GM18873 (cell line): Measurements from ENCODE around the gene C7orf57.
"Not testable (repeated sequence)": the region's sequence is repeated elsewhere in the genome, so short reads cannot be mapped to it uniquely, and the experiment has no call there.

Experiments used
- ATAC-seq: cut with Tn5 transposase; IDR thresholded peaks from one replicate; pipeline ENCODE4 v1.9.1; 2021; ENCODE audit warnings: mild to moderate bottlenecking, moderate library complexity, moderate number of reproducible peaks; ENCODE audit not compliant: unreplicated experiment, low FRiP score

The C7orf57 gene

DNA sequence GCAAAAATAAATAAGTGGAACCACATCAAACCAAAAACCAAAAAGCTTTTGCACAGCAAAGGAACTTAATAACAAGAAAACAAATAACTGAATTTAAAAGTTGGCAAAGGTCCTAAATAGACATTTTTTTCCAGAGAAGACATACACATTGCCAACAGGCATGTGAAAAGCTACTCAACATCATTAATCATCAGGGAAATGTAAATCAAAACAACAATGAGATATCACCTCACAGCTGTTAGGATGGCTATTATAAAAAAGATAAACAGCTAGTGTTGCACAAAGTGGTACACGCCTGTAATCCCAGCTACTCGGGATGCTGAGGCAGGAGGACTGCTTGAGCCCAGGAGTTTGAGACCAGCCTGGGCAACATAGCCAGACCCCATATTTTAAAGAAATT, 4.2 kb upstream of the C7orf57 start:
- no peak for ATAC-seq

GRCh38 chr7:48033922-48034321, 1.4 kb upstream of the C7orf57 start:
- ATAC-seq, result no peak

DNA sequence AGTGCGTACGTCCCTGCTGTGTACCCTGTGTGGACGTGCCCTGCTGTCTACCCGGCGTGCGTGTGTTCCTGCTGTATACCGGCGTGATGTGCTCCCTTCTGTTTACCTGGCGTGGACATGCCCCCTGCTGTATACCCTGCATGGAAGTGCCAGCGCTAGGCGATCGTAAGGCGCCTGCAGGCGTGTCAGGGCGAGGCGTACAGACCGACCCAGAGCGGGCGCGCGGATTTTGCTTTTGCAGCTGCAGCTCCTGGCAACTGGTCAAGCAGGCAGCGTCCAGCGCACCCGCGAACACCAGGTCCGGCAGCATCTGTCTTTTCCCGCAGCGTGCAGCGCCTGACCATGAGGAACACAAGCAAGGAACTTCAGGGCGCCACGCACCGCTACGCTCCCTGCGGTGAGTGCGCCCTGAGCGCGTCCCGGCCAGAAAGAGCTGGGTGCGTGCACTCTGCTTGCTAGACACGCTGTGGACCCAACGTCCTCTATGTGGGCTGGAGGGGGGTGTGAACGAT, 680 bp downstream of the C7orf57 start:
- no peak for ATAC-seq

- no peak for ATAC-seq
Observed at GRCh38 chr7:48038815-48039506, 3.6 kb downstream of the C7orf57 start.

DNA sequence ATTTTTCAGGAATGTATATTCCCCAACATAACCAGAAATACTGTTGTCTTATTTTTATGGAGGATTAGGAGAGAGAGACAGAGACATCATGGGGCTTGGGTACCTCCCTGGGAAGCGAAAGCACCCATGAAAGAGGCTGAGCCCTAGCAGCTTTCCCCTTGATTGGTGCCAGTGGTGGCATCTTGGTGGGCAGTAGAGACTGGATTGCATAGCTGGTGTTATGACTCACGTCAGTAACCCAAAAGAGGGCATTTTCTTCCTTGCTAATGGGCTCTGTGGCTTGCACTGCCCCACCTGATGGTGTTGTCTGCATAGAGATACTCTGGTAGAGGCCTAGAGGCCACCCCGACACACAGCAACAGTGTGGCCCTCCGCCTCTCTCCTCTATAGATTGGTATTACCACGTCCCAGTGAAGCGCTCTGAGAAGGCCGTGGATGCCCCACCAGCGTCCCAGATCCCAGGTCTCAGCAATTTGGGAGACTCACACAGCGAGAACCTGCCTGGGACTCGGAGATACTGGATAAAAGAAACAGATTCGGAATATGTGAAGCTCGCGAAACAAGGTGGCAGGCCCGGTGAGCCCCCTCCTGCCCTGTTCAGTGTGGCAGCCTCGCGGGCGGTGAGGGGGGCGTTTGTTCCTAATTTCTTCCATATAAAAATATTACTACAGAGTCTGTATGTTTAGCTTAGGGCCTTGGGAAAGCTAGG, 5.8 kb downstream of the C7orf57 start:
- ATAC-seq, result no peak

- no peak for ATAC-seq
Observed at GRCh38 chr7:48041653-48041970, 6.3 kb downstream of the C7orf57 start.

- no peak for ATAC-seq
Observed at GRCh38 chr7:48042216-48042615, 6.9 kb downstream of the C7orf57 start.

GRCh38 chr7:48042636-48043035, 7.3 kb downstream of the C7orf57 start:
- ATAC-seq, result no peak

DNA sequence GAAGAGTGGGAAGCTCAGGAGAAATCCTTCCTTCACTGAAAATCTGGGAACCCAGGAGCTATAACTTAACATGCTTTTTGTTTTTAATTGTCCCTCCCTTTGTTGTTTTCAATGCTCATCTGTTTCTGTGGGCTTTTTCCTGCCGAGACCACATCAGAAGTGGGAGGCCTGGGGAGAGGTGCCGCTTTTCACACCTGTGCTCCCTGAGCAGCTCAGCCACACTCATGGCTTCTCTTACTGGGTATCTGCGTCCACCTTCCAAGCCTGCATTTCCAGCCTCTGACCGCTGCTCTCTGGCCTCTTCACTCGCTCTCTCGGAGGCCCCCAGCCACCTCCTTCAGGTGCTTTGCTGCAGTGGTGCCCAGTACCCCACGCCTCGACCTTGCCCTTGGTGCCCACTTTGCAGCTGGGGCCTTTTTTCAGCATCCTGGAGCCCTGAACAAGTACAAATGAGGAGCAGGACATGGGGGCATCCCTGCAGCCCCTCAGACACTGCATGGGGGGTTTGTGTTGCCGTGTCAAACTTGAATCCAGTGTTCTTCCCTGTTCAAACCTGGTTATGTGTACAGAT, 9.9 kb downstream of the C7orf57 start:
- no peak for ATAC-seq

GRCh38 chr7:48046458-48046857, 11.1 kb downstream of the C7orf57 start:
- no peak for ATAC-seq

DNA sequence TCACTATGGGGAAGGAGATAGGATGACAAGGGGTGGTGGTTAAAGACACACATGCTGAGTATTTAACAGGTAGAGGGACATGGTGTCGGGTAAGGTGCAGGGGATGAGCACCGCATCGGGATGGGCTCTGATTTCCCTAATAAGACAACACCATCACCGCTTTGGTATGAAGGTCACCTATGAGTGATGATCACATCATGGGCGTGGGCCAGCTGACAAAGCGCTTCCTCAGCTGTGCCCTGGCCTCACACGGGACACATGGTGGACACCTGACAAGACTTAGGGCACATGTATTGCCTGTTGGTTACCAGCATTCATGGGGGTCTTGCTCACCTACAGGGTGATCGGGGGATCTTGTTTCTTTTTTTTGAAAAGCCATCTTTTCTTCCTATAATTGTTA, 12.8 kb downstream of the C7orf57 start:
- no peak for ATAC-seq

DNA sequence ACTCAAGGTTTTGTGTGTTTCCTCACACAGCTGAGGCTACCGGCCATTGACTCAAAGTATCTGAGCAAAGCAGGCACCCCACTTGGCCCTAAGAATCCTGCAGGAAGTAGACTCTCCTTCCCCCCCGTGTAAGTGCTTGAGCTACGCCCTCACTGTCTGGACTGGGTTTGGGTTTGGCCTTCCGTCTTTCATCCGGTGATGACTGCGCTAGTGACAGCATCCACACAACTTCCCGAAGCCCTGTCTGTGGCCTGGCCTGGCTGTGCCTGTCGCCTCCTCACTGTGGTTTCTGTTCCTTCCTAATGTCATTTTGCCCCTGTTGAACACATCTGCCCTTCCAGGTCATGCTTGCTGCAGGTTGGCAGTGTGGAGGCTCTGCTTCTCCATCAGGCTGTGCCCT, 14.5 kb downstream of the C7orf57 start:
- ATAC-seq, result no peak

GRCh38 chr7:48052748-48053147, 17.4 kb downstream of the C7orf57 start:
- ATAC-seq, result no peak

- ATAC-seq, result no peak
Observed at GRCh38 chr7:48053736-48054135, 18.4 kb downstream of the C7orf57 start.

- no peak for ATAC-seq
Observed at GRCh38 chr7:48058990-48059389, 23.6 kb downstream of the C7orf57 start.

- no peak for ATAC-seq
Observed at GRCh38 chr7:48059706-48060105, 24.4 kb downstream of the C7orf57 start.

DNA sequence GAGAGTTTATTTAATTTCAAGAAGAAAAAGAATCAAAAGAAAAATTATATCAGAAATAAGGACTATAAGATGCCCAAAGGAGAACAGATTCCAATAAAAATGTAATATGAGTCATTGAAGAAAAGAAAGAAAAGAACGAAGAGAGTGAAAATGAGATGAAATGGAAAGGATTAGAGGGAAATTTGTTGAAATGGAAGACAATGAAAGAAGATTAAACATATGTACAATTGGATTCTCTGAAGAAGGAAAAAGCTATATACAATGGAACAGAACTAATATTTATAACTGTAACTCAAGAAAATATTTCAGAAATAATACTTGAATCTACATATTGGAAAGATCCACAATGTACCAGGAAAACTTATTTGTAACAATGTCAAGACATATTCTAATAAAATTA, 28.6 kb downstream of the C7orf57 start:
- no peak for ATAC-seq

DNA sequence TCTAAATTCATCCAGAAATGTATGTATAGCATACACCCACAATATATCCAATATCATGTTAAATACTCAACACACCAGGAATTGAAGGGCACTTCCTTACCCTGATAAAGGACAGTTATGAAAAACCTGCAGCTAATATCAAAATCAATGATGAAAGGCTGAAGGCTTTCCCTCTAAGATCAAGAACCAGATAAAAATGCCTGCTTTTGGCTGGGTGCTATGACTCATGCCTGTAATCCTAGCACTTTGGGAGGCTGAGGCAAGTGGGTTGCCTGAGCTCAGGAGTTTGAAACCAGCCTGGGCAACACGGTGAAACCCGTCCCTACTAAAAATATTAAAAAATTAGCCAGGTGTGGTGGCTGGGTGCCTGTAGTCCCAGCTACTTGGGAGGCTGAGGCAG, 32.1 kb downstream of the C7orf57 start:
- no peak for ATAC-seq

- ATAC-seq, result no peak
Observed at GRCh38 chr7:48074204-48074654, 38.9 kb downstream of the C7orf57 start.

- ATAC-seq, result no peak
Observed at GRCh38 chr7:48077423-48077822, 42.1 kb downstream of the C7orf57 start.

DNA sequence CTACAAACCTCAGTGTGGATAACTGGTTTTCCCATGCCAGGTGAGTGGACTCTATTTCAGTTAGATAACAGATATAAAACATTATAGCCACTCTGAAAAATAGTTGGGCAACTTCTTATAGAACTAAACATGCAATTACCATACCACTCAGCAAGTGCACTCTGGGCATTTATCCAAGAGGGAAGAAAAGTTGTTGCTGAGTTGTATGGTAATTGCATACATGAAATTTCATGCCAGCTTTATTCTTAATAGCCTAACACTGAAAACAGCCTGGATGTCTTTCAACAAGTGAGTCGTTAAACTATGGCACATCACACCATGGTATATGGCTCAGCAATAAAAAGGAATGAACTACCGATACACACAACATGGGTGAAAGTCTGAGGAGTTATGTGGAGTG, 43.1 kb downstream of the C7orf57 start:
- no peak for ATAC-seq

DNA sequence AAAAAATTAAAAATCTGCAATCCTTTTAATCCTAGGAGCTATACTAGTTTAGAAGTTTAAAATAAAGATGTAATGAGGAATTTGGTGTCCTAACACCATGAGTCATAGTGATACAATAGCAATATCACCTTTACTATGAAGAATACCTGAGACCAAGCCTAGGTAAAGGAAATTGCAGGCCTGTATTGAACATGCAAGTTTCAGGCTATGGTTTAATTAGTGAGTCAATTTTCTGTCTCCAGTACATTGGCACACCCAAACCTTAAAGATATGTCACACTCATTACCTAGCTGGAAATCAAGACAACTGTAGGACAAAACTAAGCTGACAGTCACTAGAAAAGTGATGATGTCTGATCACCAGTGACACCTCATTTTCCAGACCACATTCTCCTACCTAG, 47.0 kb downstream of the C7orf57 start:
- not testable (repeated sequence) for ATAC-seq
